Esophagus squamous epithelium (tissue), 4 donors: Measurements from ENCODE around the gene APOBEC3G.

Source experiments
- POLR2A ChIP-seq, 4 donors: fragments of 450-650 bp; IDR thresholded peaks; one replicate each; pipeline ENCODE4 v1.6.1; 2017; ENCODE audit warnings: antibody characterized with exemption in 4 of 4, mild to moderate bottlenecking in 4 of 4, moderate library complexity in 3 of 4
- TF ChIP-seq, protein P1 (sequence below), 6 experiments: fragments of 450-650 bp in 4 of 6; fragments of 200-600 bp in 2 of 6; sonication (generic) in 2 of 6; IDR thresholded peaks; one replicate each; pipeline ENCODE4 v1.5.1; 2016 to 2019; ENCODE audit warnings: antibody characterized with exemption in 6 of 6, mild to moderate bottlenecking in 4 of 6, moderate library complexity in 4 of 6

DNA sequence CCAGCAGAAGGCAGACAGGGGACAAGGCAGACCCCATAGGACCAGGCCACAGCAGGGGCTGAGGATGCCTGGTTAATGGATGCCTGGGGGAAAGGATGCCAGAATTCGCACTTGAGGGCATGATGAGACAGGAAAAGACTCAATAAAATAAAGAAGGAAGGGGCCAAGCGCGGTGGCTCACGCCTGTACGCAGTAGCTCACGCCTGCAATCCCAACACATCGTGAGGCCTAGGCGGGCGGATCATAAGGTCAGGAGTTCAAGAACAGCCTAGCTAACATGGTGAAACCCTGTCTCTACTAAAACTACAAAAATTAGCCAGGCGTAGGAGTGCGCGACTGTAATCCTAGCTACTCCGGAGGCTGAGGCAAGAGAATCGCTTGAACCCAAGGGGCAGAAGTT is 46.4 kb upstream of the APOBEC3G start:
- TF ChIP-seq, protein P1, sequence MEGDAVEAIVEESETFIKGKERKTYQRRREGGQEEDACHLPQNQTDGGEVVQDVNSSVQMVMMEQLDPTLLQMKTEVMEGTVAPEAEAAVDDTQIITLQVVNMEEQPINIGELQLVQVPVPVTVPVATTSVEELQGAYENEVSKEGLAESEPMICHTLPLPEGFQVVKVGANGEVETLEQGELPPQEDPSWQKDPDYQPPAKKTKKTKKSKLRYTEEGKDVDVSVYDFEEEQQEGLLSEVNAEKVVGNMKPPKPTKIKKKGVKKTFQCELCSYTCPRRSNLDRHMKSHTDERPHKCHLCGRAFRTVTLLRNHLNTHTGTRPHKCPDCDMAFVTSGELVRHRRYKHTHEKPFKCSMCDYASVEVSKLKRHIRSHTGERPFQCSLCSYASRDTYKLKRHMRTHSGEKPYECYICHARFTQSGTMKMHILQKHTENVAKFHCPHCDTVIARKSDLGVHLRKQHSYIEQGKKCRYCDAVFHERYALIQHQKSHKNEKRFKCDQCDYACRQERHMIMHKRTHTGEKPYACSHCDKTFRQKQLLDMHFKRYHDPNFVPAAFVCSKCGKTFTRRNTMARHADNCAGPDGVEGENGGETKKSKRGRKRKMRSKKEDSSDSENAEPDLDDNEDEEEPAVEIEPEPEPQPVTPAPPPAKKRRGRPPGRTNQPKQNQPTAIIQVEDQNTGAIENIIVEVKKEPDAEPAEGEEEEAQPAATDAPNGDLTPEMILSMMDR (IDR thresholded peaks at IDR 0.05) = no peak
- TF ChIP-seq POLR2A (IDR thresholded peaks at IDR 0.05) = no peak
